Epithelial cell of prostate (primary cell): Measurements from ENCODE around the gene TSGA10.
"Not testable (repeated sequence)": the region's sequence is repeated elsewhere in the genome, so short reads cannot be mapped to it uniquely, and the experiment has no call there.

Experiments used
- DNase-seq: peaks from one replicate; pipeline ENCODE4 v3.0.0-alpha.2; 2011; ENCODE audit warnings: low read depth, low spot score
- H3K27ac ChIP-seq: fragments of 450-650 bp; 2 replicates; pipeline ENCODE4 v1.5.1; 2017; ENCODE audit warnings: mild to moderate bottlenecking

The TSGA10 gene, protein sequence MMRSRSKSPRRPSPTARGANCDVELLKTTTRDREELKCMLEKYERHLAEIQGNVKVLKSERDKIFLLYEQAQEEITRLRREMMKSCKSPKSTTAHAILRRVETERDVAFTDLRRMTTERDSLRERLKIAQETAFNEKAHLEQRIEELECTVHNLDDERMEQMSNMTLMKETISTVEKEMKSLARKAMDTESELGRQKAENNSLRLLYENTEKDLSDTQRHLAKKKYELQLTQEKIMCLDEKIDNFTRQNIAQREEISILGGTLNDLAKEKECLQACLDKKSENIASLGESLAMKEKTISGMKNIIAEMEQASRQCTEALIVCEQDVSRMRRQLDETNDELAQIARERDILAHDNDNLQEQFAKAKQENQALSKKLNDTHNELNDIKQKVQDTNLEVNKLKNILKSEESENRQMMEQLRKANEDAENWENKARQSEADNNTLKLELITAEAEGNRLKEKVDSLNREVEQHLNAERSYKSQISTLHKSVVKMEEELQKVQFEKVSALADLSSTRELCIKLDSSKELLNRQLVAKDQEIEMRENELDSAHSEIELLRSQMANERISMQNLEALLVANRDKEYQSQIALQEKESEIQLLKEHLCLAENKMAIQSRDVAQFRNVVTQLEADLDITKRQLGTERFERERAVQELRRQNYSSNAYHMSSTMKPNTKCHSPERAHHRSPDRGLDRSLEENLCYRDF

DNA sequence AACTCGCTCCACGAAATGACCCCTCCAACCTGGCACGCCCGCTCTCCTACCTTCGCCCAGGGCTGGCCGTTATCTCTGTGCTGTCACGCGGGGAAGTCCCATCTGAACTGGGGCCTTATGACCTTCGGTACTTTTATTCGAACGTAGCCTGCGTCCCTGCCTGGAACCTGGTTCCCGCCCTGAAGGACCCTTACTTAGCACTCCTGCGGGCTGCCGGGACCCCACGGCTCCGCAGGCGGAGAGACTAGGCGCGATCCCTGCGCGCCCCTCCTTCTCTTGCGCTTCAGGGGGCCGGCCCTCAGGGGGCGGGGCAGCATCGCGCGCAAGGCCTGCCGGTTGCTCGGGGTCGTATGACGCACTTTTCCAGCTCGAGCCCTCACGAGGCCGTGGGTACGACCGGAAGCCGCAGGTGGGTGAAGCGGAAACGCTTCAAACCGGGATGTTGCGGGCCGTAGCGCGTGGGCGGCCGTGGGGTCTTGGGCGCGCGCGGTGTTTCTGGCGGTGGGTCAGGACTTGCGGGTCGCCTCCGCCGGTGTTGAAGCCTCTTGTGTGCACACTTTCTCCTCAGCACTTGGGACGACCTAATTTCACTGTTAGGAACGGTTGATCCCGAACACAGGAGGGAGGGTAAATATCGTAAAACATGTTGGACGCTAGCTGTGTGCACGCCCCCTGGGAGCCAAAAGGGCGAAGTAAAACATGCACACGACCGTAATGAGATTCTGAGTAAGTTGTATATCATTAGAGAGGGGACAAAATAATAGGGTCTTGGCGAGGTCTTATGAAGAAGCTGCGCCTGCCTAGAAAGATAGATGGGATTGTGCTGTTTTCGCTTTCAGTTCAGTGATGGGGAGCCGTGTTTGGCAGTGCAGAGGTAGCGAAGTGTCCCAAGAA is at the start of gene TSGA10, which contains the start of gene LIPT1:
TSS of gene TSGA10 (minus strand) at position 300 of the 894 bp plus-strand sequence. CDS start 45,503 bp downstream, outside the sequence.
TSS of gene LIPT1 (plus strand) at position 325 of the 894 bp plus-strand sequence. CDS start 6,991 bp downstream, outside the sequence.
- DNase-seq: peak; percentile 44
- H3K27ac ChIP-seq: peak within 1 kb of the TSS; percentile 68

DNA sequence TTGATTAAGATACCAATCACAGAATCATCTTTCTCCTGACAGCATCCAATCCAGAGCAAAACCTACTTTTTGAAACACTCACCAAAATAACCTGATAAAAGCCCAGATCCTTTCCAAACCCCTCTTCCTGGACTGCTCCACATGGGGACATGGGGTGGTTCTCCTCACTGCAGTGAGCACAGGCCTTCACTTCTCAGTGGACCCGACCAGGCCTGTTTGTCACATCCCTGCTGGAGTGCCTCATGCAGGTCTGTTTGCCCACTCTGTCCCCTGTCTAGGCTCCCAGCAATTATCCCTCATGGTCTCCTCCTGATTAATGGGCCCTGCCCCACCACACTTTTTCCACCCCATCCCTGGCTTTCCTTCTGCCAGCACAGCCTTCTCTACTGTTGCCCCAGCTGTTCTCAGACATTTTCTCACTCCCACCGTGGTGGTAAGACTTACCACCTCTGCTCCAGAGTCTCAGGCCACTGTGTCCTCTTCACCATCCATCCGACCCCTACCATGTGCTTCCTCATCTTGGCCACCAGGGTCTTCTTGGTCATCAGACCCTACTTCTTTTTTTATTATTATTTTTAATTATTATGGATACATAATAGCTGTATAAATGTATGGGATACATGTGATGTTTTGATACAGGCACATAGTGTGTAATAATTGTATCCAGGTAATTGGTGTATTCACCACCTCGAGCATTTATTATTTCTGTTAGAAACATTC is 47.4 kb upstream of the TSGA10 start:
- no peak overlapping the region for H3K27ac ChIP-seq

DNA sequence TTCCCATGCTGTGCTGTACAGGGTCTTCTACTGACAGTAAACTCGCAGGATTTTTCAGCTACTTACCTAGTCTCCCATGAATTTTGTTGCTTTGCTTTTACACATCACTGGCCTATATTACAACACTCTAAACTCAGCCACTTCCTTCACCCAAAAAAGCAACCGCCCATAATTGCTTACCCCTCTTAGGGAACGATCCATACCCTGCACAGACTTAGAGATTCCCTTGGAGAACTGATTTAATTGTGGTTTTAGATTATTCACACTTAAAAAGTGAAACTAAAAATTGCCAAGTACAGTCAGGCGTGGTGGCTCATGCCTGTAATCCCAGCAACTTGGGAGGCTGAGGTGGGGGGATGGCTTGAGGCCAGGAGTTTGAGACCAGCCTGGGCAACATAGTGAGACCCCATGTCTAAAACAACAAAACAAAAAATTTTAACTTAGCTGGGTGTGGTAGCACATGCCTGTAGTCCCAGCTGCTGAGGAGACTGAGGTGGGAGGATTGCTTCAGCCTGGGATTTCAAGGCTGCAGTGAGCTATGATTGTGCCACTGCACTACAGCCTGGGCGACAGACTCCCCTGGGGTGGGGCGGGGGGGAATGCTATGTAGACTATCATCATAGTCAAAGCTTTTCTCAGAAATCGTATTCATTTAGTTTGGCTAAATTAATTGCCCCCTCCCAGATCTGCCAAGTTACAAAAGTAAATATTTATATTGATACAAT is 45.5 kb upstream of the TSGA10 start:
- no peak for DNase-seq
- H3K27ac ChIP-seq: no peak overlapping the region

More for the DNA sequence above, 47.4 kb upstream of the TSGA10 start:
- DNase-seq: no peak

- no peak for DNase-seq
- peak overlapping the region; percentile 5 for H3K27ac ChIP-seq
Observed at GRCh38 chr2:99198103-99198841, 43.5 kb upstream of the TSGA10 start.

DNA sequence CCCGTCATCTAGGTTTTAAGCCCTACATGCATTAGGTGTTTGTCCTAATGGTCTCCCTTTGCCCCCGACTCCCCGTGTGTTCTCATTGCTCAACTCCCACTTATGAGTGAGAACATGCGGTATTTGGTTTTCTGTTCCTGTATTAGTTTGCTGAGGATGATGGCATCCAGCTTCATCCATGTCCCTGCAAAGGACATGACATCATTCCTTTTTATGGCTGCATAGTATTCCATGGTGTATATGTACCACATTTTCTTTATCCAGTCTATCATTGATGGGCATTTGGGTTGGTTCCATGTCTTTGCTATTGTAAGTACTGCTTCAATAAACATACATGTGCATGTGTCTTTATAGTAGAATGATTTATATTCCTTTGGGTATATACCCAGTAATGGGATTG is 37.6 kb upstream of the TSGA10 start:
- H3K27ac ChIP-seq: not testable (repeated sequence)

GRCh38 chr2:99190548-99190947 is 35.8 kb upstream of the TSGA10 start:
- no peak overlapping the region for H3K27ac ChIP-seq
- no peak for DNase-seq

More for the DNA sequence above, 37.6 kb upstream of the TSGA10 start:
- not testable (repeated sequence) for DNase-seq

GRCh38 chr2:99188357-99188756 is 33.6 kb upstream of the TSGA10 start:
- DNase-seq: no peak
- no peak overlapping the region for H3K27ac ChIP-seq

GRCh38 chr2:99187011-99187410 is 32.3 kb upstream of the TSGA10 start:
- no peak overlapping the region for H3K27ac ChIP-seq
- no peak for DNase-seq

DNA sequence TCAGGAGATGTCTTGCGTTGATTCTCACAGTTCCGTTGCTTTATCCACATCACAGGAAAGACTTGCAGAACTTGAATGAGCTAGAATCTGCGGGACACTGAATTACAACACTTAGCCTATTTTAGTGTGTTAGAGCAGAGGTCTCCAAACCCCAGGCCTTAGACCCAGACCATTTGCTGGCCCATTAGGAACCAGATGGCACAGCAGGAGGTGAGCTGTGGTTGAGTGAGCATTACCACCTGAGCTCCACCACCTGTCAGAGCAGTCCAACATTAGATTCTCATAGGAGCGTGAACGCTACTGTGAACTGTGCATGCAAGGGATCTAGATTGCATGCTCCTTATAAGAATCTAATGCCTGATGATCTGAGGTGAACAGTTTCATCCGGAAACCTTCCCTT is 30.1 kb upstream of the TSGA10 start:
- no peak overlapping the region for H3K27ac ChIP-seq
- no peak for DNase-seq

GRCh38 chr2:99183025-99183424 is 28.3 kb upstream of the TSGA10 start:
- no peak for DNase-seq
- H3K27ac ChIP-seq: no peak overlapping the region

DNA sequence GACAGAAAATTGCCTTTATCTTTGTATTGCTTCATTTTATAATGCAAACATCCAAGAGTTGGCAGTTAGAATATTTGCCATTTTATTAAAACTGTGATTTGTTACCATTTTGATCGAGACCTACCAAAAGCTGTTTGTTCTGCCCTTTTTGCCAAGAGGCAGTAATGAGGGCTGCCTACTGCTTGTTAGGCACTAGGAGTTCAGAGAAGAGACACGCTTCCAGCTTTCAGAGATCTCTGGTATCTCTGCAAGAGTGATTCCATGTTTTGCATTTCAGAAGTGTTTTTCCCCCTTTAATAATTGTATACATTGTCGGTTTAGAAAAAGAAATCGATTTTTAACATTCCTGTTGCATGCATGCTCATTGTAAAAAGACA is 26.9 kb upstream of the TSGA10 start:
- DNase-seq: no peak
- H3K27ac ChIP-seq: peak overlapping the region; percentile 67

DNA sequence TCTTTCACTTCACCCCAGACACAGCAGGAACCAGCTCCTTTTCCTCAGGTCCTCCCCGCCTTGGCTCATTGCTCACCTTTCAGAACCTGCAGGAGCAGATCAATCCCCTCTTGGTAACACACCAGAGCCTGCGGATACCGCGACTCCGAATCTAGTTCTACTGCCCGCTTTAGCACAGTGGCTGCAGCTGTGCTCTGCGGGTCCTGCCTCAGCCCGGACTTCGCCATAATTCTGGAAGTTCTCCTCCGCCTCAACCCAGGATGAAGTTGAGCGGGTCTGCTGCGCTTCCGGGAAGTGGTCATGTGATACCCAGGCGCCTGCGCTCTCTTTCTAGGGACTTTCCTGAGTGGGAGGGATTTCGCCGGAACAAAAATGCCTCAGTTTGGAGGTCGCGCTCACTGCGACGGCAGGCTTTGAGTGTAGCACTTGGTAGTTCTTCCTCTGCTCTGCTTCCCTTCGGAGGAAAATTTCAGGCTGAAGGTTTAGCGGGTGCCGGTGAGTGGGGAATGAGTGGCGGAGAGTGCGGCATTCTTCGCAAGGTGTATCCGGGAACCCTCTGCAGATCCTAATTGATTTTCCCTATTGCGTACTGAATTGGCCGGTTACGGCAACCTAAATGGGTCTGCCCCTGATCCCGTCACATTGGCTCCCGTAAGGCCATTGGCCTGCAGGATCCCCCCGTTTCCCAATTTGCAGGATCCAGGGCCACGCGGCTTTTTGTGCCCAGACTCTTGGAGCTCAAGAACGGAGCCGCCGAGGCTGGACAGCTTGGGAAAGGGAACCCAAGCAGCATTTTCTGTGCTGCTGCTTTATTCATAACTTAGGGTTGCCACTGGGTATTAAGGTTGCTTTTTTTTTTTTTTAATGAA is 26.2 kb upstream of the TSGA10 start, which contains the start of the genes MITD1 and MRPL30:
TSS of gene MITD1 (minus strand) at position 304 of the 869 bp plus-strand sequence. CDS start at position 227, 77 bp downstream.
TSS of gene MRPL30 (plus strand) at position 430 of the 869 bp plus-strand sequence. CDS start 5,020 bp downstream, outside the sequence.
- H3K27ac ChIP-seq: peak within 1 kb of the TSS; percentile 67
- peak; percentile 81 for DNase-seq

DNA sequence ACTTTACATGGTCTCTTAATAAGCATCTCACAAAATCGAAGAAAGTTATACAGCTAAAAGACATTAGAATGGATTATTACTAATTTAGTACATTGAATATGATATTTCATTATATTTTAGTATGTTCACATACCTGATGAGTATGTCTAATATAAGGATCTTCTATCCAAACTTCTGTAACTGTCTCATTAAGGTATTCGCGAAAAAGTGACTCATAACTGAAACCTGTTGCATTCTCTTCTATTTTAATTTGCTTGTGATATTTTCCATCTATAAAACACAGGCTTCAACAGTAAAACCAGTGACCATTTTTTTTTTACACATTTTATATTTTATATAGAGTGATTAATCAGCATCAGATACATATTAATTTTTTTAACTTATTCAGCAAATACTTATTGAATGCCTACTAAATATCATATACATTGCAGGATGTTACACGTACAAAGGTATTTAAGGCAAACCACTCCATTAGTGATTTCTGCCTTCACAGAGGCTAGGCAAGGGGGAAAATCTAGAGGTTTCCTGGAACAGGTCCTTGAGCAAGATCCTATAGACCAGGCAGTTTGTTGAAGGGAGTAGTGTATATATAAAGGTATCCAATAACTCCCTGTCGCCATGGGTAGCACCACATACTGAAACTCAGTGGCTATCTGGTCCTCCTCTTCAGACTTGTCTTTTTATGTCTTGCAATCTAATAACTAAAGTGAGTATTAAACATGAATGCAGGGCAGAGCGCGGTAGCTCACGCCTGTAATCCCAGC is 16.8 kb upstream of the TSGA10 start:
- no peak for DNase-seq
- H3K27ac ChIP-seq: no peak overlapping the region

DNA sequence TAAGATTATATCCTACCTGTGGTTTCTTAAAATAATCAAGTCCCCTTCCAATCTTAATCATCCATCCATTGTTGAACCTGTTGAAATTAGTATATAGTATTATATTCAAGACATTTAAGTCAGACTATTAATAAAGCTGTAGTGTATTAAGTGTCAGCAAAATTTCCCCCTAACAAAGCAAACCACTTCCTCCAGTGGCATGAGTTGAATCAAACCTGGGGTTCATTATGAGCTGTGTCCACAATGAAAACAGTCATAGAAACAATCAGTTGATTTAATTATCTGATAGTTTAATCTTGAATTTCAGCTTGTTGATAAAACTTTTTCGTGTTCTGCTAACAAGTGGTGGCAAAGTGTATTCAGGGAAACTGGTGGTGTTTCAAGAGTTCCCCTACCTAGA is 14.8 kb upstream of the TSGA10 start:
- no peak for DNase-seq
- H3K27ac ChIP-seq: no peak overlapping the region

- DNase-seq: no peak
- H3K27ac ChIP-seq: no peak overlapping the region
Observed at GRCh38 chr2:99166218-99166617, 11.5 kb upstream of the TSGA10 start.

DNA sequence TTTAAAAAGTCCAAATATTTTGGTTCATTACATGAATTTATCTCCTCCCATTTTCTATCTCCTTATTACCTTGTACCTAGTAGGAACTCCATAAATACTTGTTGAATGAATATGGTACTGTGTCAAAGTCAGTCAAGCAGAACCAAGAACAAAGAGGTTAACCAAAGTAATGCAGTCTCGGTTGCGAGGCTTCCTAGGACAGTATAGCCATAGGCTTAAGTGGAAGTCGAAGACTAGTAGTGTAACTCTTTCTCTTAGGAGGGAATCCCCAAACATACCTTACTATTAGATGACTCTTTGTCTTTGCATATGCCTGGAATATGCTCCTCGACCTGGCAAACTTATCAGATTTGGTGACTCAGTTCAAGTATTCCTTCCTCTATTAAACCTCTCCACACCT is 4.9 kb upstream of the TSGA10 start:
- peak; percentile 43 for DNase-seq

More for the DNA sequence above, 4.9 kb upstream of the TSGA10 start:
- peak overlapping the region; percentile 43 for H3K27ac ChIP-seq
